KOPT-K1 (cell line): ENCODE results near the gene MYLK2.

ENCODE experiments used
- H3K27ac ChIP-seq: fragments of 200-600 bp; sonication (generic); 2 replicates; pipeline ENCODE4 v1.5.1; 2016; ENCODE audit warnings: antibody characterized with exemption, mild to moderate bottlenecking, low read depth, low read length; ENCODE audit not compliant: poor library complexity, severe bottlenecking
- H3K36me3 ChIP-seq: fragments of 200-600 bp; sonication (generic); 2 replicates; pipeline ENCODE4 v1.5.1; 2017; ENCODE audit warnings: antibody characterized with exemption, mild to moderate bottlenecking, low read length, moderate library complexity; ENCODE audit not compliant: insufficient read depth
- H3K9me3 ChIP-seq: fragments of 200-600 bp; sonication (generic); 2 replicates; pipeline ENCODE4 v1.5.1; 2017; ENCODE audit warnings: antibody characterized with exemption, low read length, mild to moderate bottlenecking; ENCODE audit not compliant: insufficient read depth, poor library complexity, severe bottlenecking

Gene MYLK2

DNA sequence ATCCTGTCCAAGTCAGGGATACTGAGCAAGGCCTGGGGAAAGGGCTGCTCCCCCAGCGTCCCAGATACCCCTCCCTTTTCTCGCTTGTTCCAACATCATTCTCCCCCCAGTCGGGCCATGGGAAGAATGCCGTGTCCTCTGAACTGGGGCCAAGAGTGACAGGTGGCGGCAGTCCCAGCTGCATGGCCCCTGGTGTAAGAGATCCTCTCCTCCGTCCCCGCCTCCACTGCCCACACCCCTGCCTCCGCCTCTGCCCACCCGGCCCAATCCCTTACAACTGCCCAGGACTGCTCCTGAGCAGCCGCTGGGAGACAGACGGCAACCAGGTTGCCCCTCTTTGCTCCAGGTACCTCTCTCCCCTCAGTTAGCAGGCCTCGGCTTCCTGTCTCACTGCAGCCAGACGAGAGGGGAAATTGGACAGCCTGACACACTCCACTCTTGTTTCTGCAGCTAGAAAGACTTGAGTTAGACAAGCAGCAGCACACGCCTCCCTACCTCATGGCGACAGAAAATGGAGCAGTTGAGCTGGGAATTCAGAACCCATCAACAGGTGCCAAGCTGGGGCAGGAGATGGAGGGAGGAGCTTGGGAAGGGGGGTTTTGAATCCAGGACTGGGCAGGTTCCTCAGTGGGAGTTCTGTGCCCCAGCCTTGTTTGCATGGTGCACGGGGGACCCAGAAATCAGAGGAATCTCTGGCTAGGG is at the start of gene MYLK2:
TSS of gene MYLK2 (plus strand) at position 274 of the 702 bp plus-strand sequence. CDS start at position 499, 225 bp downstream.
- no peak within 1 kb of the TSS for H3K27ac ChIP-seq
- no peaks in the 10 kb centered on the region for H3K36me3 ChIP-seq
- H3K9me3 ChIP-seq, result no peaks in the 10 kb centered on the region

- Histone ChIP-seq H3K36me3 (peaks cover 100% of the 10 kb centered on the region), H3K27ac (no peak overlapping the region), H3K9me3 (no peaks in the 10 kb centered on the region)
Measured at GRCh38 chr20:31769681-31770080, 49.5 kb upstream of the MYLK2 start.

DNA sequence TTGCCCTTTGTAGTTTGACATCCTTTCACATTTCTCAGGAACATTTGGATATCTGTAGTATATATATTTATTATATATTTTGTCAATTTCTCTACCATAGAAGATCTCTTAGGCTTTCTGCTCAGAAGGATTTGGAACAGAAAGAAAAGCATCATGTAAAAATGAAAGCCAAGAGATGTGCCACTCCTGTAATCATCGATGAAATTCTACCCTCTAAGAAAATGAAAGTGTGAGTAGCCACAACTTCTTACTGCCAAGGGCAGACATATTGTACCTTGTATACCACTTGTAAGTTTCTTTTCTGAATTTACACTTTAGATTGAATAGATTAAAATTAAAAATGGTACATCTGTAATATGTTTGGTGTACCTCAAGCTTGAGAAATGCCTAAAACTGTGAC is 48.9 kb upstream of the MYLK2 start:
- Histone ChIP-seq H3K27ac (no peak overlapping the region), H3K36me3 (peaks cover 100% of the 10 kb centered on the region), H3K9me3 (no peaks in the 10 kb centered on the region)

DNA sequence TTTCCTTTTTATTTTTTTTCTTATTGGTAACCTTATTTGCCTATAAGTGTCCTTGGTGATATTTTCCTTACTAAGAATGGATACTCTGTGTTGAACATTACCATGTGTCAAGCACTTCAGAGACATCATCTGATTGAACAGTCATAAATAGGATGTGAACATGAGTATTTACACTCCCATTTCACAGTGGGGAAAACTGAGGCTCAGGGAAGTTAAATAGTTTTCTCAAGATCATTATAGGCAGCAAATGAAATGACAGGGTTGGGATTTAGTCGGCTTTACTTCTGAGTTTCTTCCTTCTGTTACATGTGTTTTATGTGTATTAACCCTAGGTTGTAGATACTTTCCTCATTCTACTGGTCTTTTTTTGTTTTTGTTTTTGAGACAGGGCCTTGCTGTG is 44.7 kb upstream of the MYLK2 start:
- H3K9me3 ChIP-seq, result no peaks in the 10 kb centered on the region
- no peak overlapping the region for H3K27ac ChIP-seq
- H3K36me3 ChIP-seq, result peaks cover 100% of the 10 kb centered on the region

- peaks cover 100% of the 10 kb centered on the region for H3K36me3 ChIP-seq
- no peak overlapping the region for H3K27ac ChIP-seq
- no peaks in the 10 kb centered on the region for H3K9me3 ChIP-seq
Measured at GRCh38 chr20:31780839-31781238, 38.3 kb upstream of the MYLK2 start.

DNA sequence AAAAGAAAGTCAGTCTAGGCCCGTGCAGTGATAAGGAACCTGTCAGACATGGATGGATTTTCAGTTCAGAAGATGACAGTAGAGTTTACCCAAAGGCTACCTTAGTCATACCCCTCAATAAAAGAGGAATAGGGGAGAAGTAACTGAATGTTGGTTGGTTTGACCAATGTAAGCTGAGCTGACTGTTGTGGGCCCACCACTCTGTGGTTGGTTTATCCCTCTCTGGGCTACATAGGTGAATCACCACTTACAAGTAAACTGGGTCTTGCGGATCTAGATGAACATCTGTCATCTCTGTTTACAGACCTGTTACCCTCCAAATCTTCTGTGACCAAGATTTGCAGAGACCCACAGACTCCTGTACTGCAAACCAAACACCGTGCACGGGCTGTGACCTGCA is 37.2 kb upstream of the MYLK2 start:
- no peaks in the 10 kb centered on the region for H3K9me3 ChIP-seq
- peaks cover 100% of the 10 kb centered on the region for H3K36me3 ChIP-seq
- H3K27ac ChIP-seq, result no peak overlapping the region

DNA sequence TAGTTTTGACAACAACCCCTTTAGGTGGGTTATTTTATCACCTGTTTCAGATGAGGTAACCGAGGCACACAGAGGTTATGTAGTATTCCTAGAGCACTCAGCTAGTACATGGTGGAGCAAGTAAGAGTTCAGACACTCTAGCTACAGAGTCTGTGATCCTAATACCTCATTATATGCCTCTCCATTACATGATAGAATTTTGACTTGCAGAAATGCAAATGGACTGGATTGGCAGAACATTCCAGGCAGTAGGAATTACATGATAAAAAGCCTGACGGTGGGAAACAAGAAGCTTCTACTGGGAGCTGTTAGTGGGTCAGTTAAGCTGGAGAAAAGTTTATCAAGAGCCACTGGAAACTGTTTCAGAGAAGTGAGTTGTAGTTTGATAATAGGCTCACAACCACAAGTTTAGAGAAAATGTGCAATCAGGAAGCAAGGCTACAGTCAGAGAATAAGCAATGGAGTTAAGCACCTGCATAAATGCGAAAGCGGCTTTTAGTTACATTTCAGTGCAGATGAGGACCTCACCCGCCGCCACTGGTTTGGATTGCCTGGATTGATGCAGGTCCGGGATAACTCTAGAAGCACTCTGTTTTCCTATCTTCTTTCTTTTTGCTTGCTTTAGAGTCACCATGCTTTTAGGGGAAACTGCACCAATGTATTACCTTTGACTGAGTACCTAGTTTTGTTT is 34.7 kb upstream of the MYLK2 start:
- Histone ChIP-seq H3K9me3 (no peaks in the 10 kb centered on the region), H3K36me3 (peaks cover 100% of the 10 kb centered on the region), H3K27ac (no peak overlapping the region)

DNA sequence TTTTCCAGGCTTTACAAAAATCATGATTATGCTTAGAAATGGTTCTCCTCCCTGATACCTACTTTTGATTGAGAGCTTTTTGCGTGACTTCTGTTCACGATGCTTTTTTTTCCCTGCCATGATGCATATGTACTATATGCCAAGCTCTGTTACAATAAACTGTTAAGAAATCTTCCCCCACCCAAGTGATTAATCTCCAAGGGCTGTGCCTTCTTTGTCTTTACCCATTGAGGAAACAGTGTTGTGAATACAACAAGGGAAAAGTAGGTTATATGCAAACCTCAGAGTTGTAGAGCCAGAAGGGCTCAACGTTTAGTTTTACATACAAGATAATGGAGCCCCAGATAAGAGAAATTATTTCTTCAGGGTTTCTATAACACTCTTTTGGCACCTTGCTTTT is 34.1 kb upstream of the MYLK2 start:
- peaks cover 100% of the 10 kb centered on the region for H3K36me3 ChIP-seq
- no peaks in the 10 kb centered on the region for H3K9me3 ChIP-seq
- no peak overlapping the region for H3K27ac ChIP-seq

DNA sequence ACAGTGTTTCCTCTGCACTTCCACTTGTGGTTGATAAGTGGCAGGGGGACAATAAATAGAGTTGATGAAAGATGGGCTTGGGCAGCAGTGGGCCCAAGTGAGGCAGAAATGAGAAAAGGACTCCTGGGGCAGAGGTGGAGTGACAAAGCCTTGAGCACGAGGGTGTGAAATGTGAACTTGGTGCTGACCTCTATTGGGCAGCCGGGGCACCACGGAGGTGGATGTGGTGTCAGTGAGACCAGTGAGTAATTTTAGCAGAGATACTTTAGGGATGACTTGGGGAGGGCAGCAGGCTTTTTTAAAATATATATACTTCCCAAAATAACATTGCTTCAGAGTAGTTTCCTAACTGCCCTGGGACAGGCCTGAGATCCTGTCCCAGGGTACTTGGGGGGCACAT is 30.6 kb upstream of the MYLK2 start:
- peaks cover 100% of the 10 kb centered on the region for H3K36me3 ChIP-seq
- H3K9me3 ChIP-seq, result no peaks in the 10 kb centered on the region
- H3K27ac ChIP-seq, result no peak overlapping the region

DNA sequence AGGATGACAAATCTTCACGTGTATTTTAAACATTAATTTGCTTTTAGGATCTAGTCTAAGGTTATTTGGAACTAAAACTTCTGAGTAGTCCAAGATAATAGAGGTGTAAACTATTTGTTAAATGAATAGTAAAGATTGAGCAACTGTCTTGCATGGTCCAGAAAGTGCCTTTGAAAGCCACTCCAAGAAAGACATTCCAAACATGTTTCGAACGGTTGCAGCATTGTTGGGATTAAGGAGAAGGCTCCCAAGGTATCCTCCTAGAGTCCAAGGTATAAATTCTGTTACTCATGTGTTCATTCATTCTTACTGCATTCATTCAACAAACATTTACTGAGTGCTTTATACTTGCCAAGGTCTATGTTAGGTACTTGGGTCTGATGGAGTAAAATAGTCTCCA is 28.8 kb upstream of the MYLK2 start:
- Histone ChIP-seq H3K27ac (no peak overlapping the region), H3K9me3 (no peaks in the 10 kb centered on the region), H3K36me3 (peaks cover 100% of the 10 kb centered on the region)

DNA sequence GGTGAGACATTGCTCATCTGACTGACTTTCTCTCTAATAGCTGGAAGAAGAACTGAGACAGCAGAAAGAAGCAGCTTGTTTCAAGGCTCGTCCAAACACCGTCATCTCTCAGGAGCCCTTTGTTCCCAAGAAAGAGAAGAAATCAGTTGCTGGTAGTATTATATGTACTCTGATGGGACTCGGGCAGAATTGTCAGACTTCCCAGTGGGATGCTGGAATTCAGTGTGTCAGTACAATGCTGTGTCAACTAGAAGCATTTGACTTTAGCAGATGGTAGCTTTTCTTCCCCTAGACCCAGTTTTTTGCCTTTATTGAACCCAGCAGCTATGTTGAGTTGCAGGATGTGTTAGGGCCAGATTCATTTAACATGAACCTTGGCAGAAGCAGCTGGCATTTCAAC is 21.8 kb upstream of the MYLK2 start:
- no peak overlapping the region for H3K27ac ChIP-seq
- H3K36me3 ChIP-seq, result peaks cover 100% of the 10 kb centered on the region
- no peaks in the 10 kb centered on the region for H3K9me3 ChIP-seq

GRCh38 chr20:31801508-31801907 is 17.6 kb upstream of the MYLK2 start:
- H3K27ac ChIP-seq, result no peak overlapping the region
- no peaks in the 10 kb centered on the region for H3K9me3 ChIP-seq
- H3K36me3 ChIP-seq, result peaks cover 100% of the 10 kb centered on the region

- H3K9me3 ChIP-seq, result no peaks in the 10 kb centered on the region
- no peak overlapping the region for H3K27ac ChIP-seq
- H3K36me3 ChIP-seq, result peaks cover 99% of the 10 kb centered on the region
Measured at GRCh38 chr20:31803552-31804291, 15.4 kb upstream of the MYLK2 start.

- H3K9me3 ChIP-seq, result no peaks in the 10 kb centered on the region
- no peak overlapping the region for H3K27ac ChIP-seq
- H3K36me3 ChIP-seq, result peaks cover 93% of the 10 kb centered on the region
Measured at GRCh38 chr20:31806564-31807355, 12.4 kb upstream of the MYLK2 start.

DNA sequence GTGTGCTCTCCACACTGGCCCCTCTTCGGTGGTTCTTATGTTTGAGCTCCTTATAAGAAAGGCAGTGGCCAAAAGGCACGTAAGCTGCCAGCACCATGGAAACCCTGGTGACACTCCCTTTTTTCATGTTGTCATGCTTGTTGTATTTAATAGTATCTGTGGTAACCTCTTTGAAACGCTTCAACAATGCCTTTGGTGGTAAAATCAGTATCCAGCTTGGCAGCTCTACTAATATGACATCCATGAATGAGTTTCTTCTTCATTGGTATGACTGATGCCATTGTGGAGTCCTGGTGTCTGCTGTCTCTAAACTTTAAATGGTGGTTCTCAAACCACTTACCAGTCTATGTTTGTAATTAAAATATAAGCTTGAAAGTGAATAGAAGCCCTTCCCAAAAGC is 10.7 kb upstream of the MYLK2 start:
- no peak overlapping the region for H3K27ac ChIP-seq
- no peaks in the 10 kb centered on the region for H3K9me3 ChIP-seq
- peaks cover 86% of the 10 kb centered on the region for H3K36me3 ChIP-seq
